ENCODE results near the gene NUP62.

Gene NUP62

DNA sequence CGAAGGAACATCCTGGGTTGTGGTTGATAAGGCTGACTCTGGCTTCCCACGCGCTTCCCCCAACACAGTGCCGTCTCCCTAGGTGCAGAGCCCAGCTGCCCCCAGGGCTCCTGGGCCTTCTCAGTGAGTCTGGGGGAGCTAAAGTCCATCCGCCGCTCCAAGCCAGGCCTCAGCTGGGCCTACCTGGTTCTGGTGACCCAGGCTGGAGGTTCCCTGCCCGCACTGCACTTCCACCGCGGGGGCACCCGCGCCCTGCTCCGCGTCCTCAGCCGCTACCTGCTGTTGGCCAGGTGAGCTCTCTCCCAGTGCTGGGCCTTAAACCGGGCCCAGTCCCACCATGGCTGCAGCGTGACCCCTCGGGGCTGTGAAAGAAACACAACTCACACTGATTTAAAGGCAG lies 48.1 kb downstream of the NUP62 start:
- TF ChIP-seq POLR2AphosphoS5 (IDR thresholded peaks at IDR 0.05; ENCODE audit: low read depth, low read length): no peak
- no peak for TF ChIP-seq TAF1 (IDR thresholded peaks at IDR 0.05; ENCODE audit: borderline replicate concordance, low read depth, low read length)
- no peak for TF ChIP-seq POLR2A (IDR thresholded peaks at IDR 0.05; ENCODE audit: low read depth, low read length)
- FAIRE-seq (no peak), DNase-seq (ENCODE audit: insufficient read length) (no peak)

DNA sequence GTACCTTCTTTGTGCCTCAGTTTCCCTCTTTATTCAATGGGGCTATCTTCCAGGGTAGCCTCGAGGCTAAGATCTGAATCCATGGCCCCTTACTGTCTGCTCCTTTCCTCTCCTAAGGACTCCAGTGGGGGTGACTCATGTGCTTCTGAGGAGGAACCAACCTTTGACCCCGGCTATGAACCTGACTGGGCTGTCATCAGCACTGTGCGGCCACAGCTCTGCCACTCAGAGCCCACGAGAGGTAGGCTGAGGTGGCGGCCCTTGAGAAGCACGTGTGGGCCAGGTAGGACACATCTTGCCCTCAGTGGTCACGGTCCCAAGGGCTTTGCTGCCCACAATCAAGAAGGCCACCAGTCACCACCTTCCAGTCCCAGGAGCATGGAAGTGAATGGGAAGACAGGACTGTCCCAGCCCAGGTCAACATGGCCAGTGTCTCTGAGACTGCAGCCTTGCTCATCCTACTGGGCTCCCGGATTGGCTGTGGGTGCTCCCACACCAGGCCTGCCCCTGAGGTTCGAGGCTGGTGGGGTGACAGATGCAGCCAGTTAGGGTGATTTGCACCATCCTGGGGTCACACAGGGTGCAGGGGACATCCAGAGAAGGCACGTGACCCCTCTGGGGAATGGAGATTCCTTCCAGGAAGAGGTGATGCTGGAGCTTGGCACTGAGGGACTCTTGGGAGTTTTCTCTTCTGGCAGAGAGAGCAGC lies 49.0 kb downstream of the NUP62 start:
- DNase-seq (ENCODE audit: insufficient read length) (no peak), FAIRE-seq (no peak)
- TF ChIP-seq POLR2AphosphoS5 (IDR thresholded peaks at IDR 0.05; ENCODE audit: low read depth, low read length) (no peak), TAF1 (IDR thresholded peaks at IDR 0.05; ENCODE audit: borderline replicate concordance, low read depth, low read length) (no peak), POLR2A (IDR thresholded peaks at IDR 0.05; ENCODE audit: low read depth, low read length) (no peak)

DNA sequence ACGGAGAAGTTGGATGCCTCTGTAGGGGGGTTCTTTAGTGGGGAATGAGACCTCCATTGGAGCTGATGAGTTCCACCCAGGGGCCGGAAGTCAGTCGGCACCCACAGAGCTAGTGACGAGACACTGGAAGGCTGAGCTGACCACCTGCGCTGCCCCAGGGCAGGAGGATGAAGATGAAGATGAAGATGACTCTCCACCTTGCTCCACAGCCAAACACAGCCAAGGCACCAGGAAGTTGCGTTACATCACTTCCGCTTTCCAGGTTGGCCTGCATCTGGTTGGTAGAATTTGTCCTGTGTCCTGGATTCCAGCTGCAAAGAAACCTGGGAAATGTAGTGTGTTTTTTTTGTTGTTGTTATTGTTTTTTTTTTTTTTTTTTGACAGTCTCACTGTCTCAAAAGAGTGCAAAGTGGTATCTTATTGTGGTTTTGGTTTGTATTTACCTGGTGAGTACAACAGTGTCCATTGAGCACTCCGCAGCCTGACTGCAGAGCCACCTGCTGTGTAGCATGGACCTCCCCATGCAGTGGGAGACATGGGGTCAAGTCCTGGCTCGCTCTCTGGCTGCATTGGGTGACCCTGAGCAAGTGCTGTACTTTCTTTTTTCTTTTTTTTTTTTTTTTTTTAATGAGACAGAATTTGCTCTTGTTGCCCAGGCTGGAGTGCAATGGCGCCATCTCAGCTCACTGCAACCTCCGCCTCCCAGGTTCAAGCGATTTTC lies 49.9 kb downstream of the NUP62 start:
- no peak for TF ChIP-seq TAF1 (IDR thresholded peaks at IDR 0.05; ENCODE audit: borderline replicate concordance, low read depth, low read length)
- no peak for TF ChIP-seq POLR2A (IDR thresholded peaks at IDR 0.05; ENCODE audit: low read depth, low read length)
- TF ChIP-seq POLR2AphosphoS5 (IDR thresholded peaks at IDR 0.05; ENCODE audit: low read depth, low read length): no peak
- DNase-seq (ENCODE audit: insufficient read length): no peak
- FAIRE-seq: peak; percentile 70

DNA sequence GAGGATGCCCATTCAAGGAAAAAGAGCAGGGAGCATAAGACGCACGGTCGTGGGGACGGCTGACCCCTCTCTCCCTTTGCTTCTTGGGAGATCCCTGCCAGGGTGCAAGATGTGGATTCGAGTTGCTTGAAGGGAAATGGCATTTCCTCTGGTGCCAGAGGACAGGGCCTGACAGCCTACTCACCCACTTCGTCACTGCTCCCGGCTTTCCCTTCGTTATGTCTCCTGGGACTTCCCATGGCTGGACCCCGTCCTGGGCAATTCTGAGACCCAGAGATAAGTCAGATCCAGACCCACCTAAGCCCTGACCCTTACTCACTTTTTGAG lies 50.6 kb downstream of the NUP62 start:
- FAIRE-seq: no peak
- DNase-seq (ENCODE audit: insufficient read length): no peak
- TF ChIP-seq POLR2A (IDR thresholded peaks at IDR 0.05; ENCODE audit: low read depth, low read length) (no peak), POLR2AphosphoS5 (IDR thresholded peaks at IDR 0.05; ENCODE audit: low read depth, low read length) (no peak), TAF1 (IDR thresholded peaks at IDR 0.05; ENCODE audit: borderline replicate concordance, low read depth, low read length) (no peak)

DNA sequence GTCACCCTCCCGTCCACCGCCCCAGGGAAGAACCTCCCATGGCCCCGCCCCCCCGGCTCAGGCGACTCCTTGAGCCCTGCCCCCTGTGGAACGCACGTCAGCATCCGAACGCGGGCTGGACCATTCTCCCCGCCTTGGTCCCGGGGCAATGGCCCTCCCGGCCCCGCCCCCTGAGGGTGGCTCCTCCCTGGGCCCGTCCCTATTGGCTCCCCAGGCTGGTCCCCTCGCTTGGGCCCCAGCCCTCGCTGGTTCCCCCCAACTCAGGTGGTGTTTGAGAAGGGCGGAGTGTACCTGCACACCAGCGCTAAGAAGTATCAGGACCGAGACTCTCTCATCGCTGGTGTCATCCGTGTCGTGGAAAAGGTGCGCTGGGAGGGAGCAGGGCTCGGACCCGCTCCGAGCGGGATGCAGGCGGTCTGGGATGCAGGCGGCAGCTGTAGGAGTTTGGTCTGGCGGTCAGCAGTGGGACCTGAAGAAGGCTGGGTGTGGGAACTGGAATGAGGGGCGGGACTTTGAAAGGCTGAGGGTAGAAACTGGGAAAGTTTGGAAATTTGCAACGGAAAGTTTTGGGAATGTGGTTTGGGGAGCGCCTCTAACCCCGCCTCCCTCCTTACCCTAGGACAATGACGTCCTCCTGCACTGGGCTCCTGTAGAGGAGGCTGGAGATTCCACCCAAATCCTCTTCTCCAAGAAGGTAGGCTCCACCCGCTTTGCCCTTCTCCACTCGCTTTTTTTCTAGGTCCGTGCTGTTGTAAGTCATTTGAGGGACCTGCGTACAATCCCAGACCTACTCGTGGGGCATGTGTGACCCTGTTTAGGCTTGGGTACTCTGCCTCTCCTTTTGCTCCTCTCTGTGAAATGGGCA lies 51.2 kb downstream of the NUP62 start:
- no peak for FAIRE-seq
- TF ChIP-seq POLR2A (IDR thresholded peaks at IDR 0.05; ENCODE audit: low read depth, low read length): peak; percentile 15
- TF ChIP-seq TAF1 (IDR thresholded peaks at IDR 0.05; ENCODE audit: borderline replicate concordance, low read depth, low read length): no peak

DNA sequence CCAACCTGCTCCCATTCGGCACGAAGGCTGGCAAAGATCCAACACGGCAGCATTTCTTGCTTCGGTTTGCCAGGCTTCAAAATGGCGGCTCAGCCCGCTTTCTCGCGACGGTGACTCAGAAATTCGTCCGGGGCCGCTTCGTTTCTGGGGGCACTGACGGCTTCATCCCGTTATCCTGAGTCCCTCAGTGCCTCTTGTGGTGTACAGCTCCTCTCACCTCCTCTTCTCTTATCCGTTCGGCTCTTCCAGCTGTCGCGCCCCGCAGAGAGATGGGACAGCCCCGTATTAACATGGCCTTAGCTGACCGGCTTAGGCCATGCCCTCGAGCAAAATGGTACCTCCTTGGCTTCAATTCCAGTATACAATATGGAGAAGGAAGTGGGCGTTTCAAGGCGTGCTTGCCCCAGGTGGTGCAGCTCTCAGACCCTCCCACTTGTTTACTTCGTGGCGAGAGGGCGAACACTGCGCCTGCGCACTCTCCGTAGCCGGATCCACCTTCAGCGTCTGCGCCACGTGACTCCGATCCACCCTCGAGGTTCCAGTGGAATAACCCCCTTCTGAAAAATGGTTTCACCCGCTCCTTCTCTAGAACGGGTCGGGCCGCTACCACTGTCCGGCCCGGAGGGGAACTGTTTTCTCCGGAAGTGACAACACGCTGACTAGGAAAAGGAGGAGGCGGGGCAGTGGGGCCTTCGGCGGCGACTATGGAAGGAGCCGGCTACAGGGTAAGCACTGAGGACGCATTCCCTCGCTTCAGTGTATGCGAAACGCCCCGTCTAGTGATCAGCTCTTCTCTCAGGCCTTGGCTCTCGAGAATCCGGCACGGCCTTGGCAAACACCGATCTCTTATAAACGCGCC lies 52.1 kb downstream of the NUP62 start, which contains the start of the genes AKT1S1 and TBC1D17:
TSS of gene AKT1S1 (minus strand) at position 336 of the 859 bp plus-strand sequence. CDS start 4,060 bp downstream, outside the sequence.
TSS of gene TBC1D17 (plus strand) at position 683 of the 859 bp plus-strand sequence. CDS start at position 705, 22 bp downstream.
- peak; percentile 96 for DNase-seq (ENCODE audit: insufficient read length)
- peak; percentile 99 for FAIRE-seq

More for the DNA sequence above, 51.2 kb downstream of the NUP62 start:
- peak; percentile 99 for DNase-seq (ENCODE audit: insufficient read length)

DNA sequence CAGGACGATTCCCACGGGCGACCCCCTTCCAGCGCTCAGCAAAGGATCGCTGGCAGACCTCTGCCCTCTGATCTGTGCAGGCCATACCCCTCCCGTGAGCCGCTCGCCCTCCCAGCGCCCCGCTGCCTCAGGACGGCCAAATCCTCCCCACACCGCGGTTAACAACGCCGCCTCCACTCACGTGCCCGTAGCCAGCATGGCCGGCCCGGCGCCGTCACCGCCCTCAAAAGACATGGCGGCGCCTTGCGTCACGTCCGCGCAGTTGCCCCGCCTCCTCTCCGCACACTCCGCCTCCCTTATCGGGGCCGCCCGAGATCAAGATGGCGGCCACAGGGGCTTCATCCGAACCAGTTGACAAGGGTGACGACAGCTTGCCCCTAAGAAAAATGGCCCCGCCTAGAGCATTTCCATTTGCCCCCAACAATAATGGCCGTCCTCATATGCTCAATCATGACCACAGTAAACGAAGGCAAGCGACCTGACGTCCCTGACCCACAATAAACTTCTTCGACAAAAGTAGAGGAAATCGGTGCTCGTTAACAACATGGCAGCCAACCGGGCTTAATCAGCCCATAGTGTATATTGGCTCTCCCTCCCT lies 52.8 kb downstream of the NUP62 start:
- TF ChIP-seq POLR2A (IDR thresholded peaks at IDR 0.05; ENCODE audit: low read depth, low read length): peak; percentile 74
- TF ChIP-seq TAF1 (IDR thresholded peaks at IDR 0.05; ENCODE audit: borderline replicate concordance, low read depth, low read length): 0 out of 2 replicates have a peak, but pooled peaks have one; percentile 56
- peak; percentile 35; the same call in 1 of the 2 replicates for TF ChIP-seq POLR2AphosphoS5 (IDR thresholded peaks at IDR 0.05; ENCODE audit: low read depth, low read length)
- DNase-seq (ENCODE audit: insufficient read length) (no peak), FAIRE-seq (no peak)

More for the DNA sequence above, 52.1 kb downstream of the NUP62 start, which contains the start of the genes AKT1S1 and TBC1D17:
- TF ChIP-seq TAF1 (IDR thresholded peaks at IDR 0.05; ENCODE audit: borderline replicate concordance, low read depth, low read length) (no peak), POLR2A (IDR thresholded peaks at IDR 0.05; ENCODE audit: low read depth, low read length) (peak; percentile 57), POLR2AphosphoS5 (IDR thresholded peaks at IDR 0.05; ENCODE audit: low read depth, low read length) (no peak; the same call in 1 of the 2 replicates)

DNA sequence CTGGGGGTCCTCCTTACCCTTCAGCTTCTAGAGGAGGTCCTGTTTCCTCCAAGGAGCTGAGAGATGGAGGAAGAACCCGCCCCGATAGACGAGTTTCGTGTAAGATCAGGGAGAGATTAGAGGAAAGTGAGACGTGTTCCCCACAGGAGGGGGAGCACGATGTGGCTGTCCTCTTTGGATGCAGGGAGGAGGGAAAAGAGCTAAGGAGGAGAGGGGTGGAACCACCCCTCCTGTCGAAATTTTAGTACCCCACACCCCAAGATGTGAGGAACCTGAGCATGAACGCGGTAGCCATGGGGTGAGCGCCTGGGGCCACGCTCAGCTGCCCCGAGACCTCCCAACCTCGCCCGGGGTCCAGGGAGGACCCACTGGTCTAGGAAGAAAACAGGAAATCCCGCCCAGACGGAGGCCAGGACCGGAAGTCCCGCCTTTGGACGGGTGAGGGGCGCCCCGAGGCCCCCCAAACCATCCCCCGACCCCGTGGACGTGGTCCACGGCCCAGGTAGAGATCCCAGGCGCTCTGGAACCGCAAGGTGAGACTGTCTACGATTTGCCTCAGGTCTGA lies 53.4 kb downstream of the NUP62 start:
- no peak for DNase-seq (ENCODE audit: insufficient read length)
- no peak for FAIRE-seq
- TF ChIP-seq TAF1 (IDR thresholded peaks at IDR 0.05; ENCODE audit: borderline replicate concordance, low read depth, low read length) (no peak), POLR2AphosphoS5 (IDR thresholded peaks at IDR 0.05; ENCODE audit: low read depth, low read length) (no peak), POLR2A (IDR thresholded peaks at IDR 0.05; ENCODE audit: low read depth, low read length) (no peak)

DNA sequence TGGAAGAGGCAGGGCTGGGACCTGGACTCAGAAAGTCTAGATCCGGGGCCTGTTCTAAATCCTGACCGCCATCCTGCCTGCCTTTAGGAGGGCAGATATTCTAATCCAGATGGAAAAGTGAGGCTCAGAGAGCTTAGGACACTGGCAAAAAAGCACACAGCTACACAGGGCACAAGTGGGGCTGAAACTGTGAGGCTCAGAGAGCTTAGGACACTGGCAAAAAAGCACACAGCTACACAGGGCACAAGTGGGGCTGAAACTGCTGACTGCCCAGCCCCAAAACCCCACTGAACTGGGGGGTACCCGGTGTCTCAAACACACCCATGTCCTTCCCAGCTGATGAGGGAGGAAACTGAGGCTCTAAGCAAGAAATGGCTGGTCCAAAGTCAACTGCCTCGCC lies 54.1 kb downstream of the NUP62 start:
- FAIRE-seq (no peak), DNase-seq (ENCODE audit: insufficient read length) (no peak)
- TF ChIP-seq POLR2A (IDR thresholded peaks at IDR 0.05; ENCODE audit: low read depth, low read length): no peak
- TF ChIP-seq POLR2AphosphoS5 (IDR thresholded peaks at IDR 0.05; ENCODE audit: low read depth, low read length): no peak
- TF ChIP-seq TAF1 (IDR thresholded peaks at IDR 0.05; ENCODE audit: borderline replicate concordance, low read depth, low read length): no peak
